Fibroblast of lung (primary cell): ENCODE data around the gene MAPK8.

ENCODE experiments used
- CTCF ChIP-seq, 2 donors: IDR thresholded peaks in 1 of 2; conservative IDR thresholded peaks in 1 of 2; 1 replicate in 1 of 2; 2 replicates in 1 of 2; pipeline ENCODE4 v1.5.1; 2011 to 2012; ENCODE audit warnings: low read length in 2 of 2, control low read depth in 1 of 2, inconsistent platforms in 1 of 2, low read depth in 1 of 2, mild to moderate bottlenecking in 1 of 2
- EZH2 ChIP-seq: IDR thresholded peaks from 2 replicates; pipeline ENCODE4 v1.5.1; 2012; ENCODE audit warnings: low read length, control low read depth, mild to moderate bottlenecking; ENCODE audit errors: missing control alignments

GRCh38 chr10:48333856-48334255 lies 27.4 kb downstream of the MAPK8 start:
- no peak for TF ChIP-seq EZH2
- no peak for TF ChIP-seq CTCF (conservative IDR thresholded peaks at IDR 0.05 in 1 of 2, IDR thresholded peaks at IDR 0.05 in 1 of 2; ENCODE audit: low read depth in 1 of 2, low read length in 2 of 2)
